Naive thymus-derived CD8-positive, alpha-beta T cell (primary cell): ENCODE data around the gene C12orf75. TPM values are rescaled to one million over a fixed set of nuclear protein-coding genes. Genes with fewer than 3 reads are reported as not detected.

Source experiments
- ATAC-seq, 2 donors: fragments of 150-1000 bp; cut with Tn5 transposase in 1 of 2; sonication (Bioruptor Pico), chemical (Tn5 transposase) in 1 of 2; 1 replicate in 1 of 2; 2 replicates in 1 of 2; pipeline ENCODE4 v1.10.0; 2021; ENCODE audit warnings: mild to moderate bottlenecking in 2 of 2, moderate library complexity in 2 of 2
- POLR2A ChIA-PET: fragments of 350-600 bp; sonication (Branson Sonifier 250); formaldehyde crosslinking; loops from one replicate; lab custom pipeline; 2021; ENCODE audit warnings: antibody characterized with exemption; lab: Charles Lee
- DNase-seq, 10 donors: peaks; one replicate each; pipeline versions ENCODE4 v3.0.0 to v3.0.0-alpha.2; 2020 to 2022
- H3K27ac Mint-ChIP-seq, 10 donors: one replicate each; pipeline ENCODE4 v1.8.0; 2020 to 2022; ENCODE audit warnings: mild to moderate bottlenecking in 10 of 10, mixed read lengths in 10 of 10, moderate library complexity in 4 of 10, inconsistent platforms in 1 of 10
- H3K27me3 Mint-ChIP-seq, 5 donors: one replicate each; pipeline ENCODE4 v1.8.0; 2021 to 2022; ENCODE audit warnings: mixed read lengths in 5 of 5
- H3K36me3 Mint-ChIP-seq, 3 donors: one replicate each; pipeline ENCODE4 v1.8.0; 2020 to 2022; ENCODE audit warnings: mixed read lengths in 3 of 3, mild to moderate bottlenecking in 2 of 3, inconsistent platforms in 1 of 3
- H3K4me1 Mint-ChIP-seq, 4 donors: one replicate each; pipeline ENCODE4 v1.8.0; 2021 to 2022; ENCODE audit warnings: mixed read lengths in 4 of 4
- H3K4me3 Mint-ChIP-seq, 10 donors: one replicate each; pipeline ENCODE4 v1.8.0; 2020 to 2022; ENCODE audit warnings: mild to moderate bottlenecking in 10 of 10, mixed read lengths in 10 of 10, moderate library complexity in 6 of 10, inconsistent platforms in 1 of 10
- H3K9me3 Mint-ChIP-seq, 9 donors: one replicate each; pipeline ENCODE4 v1.8.0; 2020 to 2022; ENCODE audit warnings: mixed read lengths in 9 of 9, mild to moderate bottlenecking in 3 of 9, inconsistent platforms in 1 of 9, moderate library complexity in 1 of 9
- polyA plus RNA-seq, 3 donors: library from polyadenylated mRNA; unstranded; fragments of 300-500 nt; fragmentation: Illumina TruSeq; gene quantifications; one replicate each; pipeline ENCODE4 v1.2.3, GENCODE V29; 2021
- total RNA-seq, 8 experiments: library from RNA in 2 of 8; stranded (reverse) in 2 of 8; gene quantifications; one replicate each; pipeline ENCODE4 v1.2.3 and lab custom pipeline; 2021 to 2026

C12orf75 gene
- total RNA-seq (1 to 10 TPM; 6.1 to 6.6 TPM), polyA plus RNA-seq (100 to 1,000 TPM in 1 of 3 donors, 10 to 100 TPM in 2; 33.8 to 130 (median 41.9) TPM), total RNA-seq (lab: John Stamatoyannopoulos, UW) (2.1 to 10.4 (median 7.4) reads per million in 6 experiments)

- peak; percentile 84 to 87 for ATAC-seq
Observed at GRCh38 chr12:105330283-105330930, at the start of gene C12orf75. Gene C12orf75 (plus strand): TSS chr12:105330691. CDS start chr12:105330892, 201 bp downstream.

GRCh38 chr12:105280966-105281693, 49.4 kb upstream of the C12orf75 start:
- ATAC-seq, result no peak
- Mint-ChIP-seq H3K27ac (no peak overlapping the region), H3K27me3 (peaks cover 0 to 11% (median 4%) of the 10 kb centered on the region in 5 donors), H3K4me3 (no peak overlapping the region), H3K36me3 (no peaks in the 10 kb centered on the region), H3K9me3 (peaks cover 0 to 6% (median 0%) of the 10 kb centered on the region in 9 donors), H3K4me1 (no peaks in the 10 kb centered on the region)
- POLR2A ChIA-PET, result no interaction called here
- DNase-seq, result no peak

More at GRCh38 chr12:105330283-105330930, at the start of gene C12orf75:
- Mint-ChIP-seq H3K27ac (peak within 1 kb of the TSS; percentile 24 to 94 (median 90)), H3K4me1 (peaks cover 23 to 67% (median 48%) of the 10 kb centered on the region in 4 donors), H3K4me3 (peak within 1 kb of the TSS; percentile 82 to 95 (median 87)), H3K36me3 (no peaks in the 10 kb centered on the region), H3K9me3 (no peaks in the 10 kb centered on the region), H3K27me3 (no peaks in the 10 kb centered on the region)
- peak; percentile 70 to 90 (median 80) for DNase-seq
- POLR2A ChIA-PET, result interaction anchor here (2.3 to 3.9 kb wide), 2 partner anchors 10 to 94 kb away, joined by 13 to 16 read pairs; partner anchors contain the start of gene APPL2

GRCh38 chr12:105281694-105282049, 48.8 kb upstream of the C12orf75 start:
- H3K4me3 Mint-ChIP-seq, result no peak overlapping the region

GRCh38 chr12:105285378-105285777, 45.1 kb upstream of the C12orf75 start:
- Mint-ChIP-seq H3K27ac (no peak overlapping the region), H3K9me3 (peaks cover 0 to 6% (median 0%) of the 10 kb centered on the region in 9 donors), H3K4me1 (no peaks in the 10 kb centered on the region), H3K27me3 (peaks cover 0 to 12% (median 4%) of the 10 kb centered on the region in 5 donors), H3K4me3 (no peak overlapping the region), H3K36me3 (no peaks in the 10 kb centered on the region)
- no peak for ATAC-seq
- POLR2A ChIA-PET, result no interaction called here
- no peak for DNase-seq

More at GRCh38 chr12:105281694-105282049, 48.8 kb upstream of the C12orf75 start:
- POLR2A ChIA-PET, result no interaction called here
- no peak for DNase-seq
- no peaks in the 10 kb centered on the region for H3K36me3 Mint-ChIP-seq
- no peaks in the 10 kb centered on the region for H3K4me1 Mint-ChIP-seq
- H3K27me3 Mint-ChIP-seq, result peaks cover 0 to 12% (median 4%) of the 10 kb centered on the region in 5 donors
- no peak overlapping the region for H3K27ac Mint-ChIP-seq
- ATAC-seq, result no peak
- H3K9me3 Mint-ChIP-seq, result peaks cover 0 to 6% (median 0%) of the 10 kb centered on the region in 9 donors

GRCh38 chr12:105287408-105287807, 43.1 kb upstream of the C12orf75 start:
- no peak overlapping the region for H3K4me3 Mint-ChIP-seq
- peaks cover 0 to 12% (median 4%) of the 10 kb centered on the region in 5 donors for H3K27me3 Mint-ChIP-seq
- H3K27ac Mint-ChIP-seq, result no peak overlapping the region
- DNase-seq (no peak), ATAC-seq (no peak)
- no peaks in the 10 kb centered on the region for H3K4me1 Mint-ChIP-seq
- H3K9me3 Mint-ChIP-seq, result peaks cover 0 to 6% (median 0%) of the 10 kb centered on the region in 9 donors
- no peaks in the 10 kb centered on the region for H3K36me3 Mint-ChIP-seq
- POLR2A ChIA-PET, result no interaction called here

- ATAC-seq (no peak), DNase-seq (no peak)
- H3K27ac Mint-ChIP-seq, result no peak overlapping the region
- peaks cover 0 to 12% (median 4%) of the 10 kb centered on the region in 5 donors for H3K27me3 Mint-ChIP-seq
- H3K9me3 Mint-ChIP-seq, result peaks cover 0 to 6% (median 0%) of the 10 kb centered on the region in 9 donors
- H3K4me1 Mint-ChIP-seq, result no peaks in the 10 kb centered on the region
- POLR2A ChIA-PET, result no interaction called here
- H3K36me3 Mint-ChIP-seq, result no peaks in the 10 kb centered on the region
- no peak overlapping the region for H3K4me3 Mint-ChIP-seq
Observed at GRCh38 chr12:105288311-105288996, 42.0 kb upstream of the C12orf75 start.

- Mint-ChIP-seq H3K27ac (no peak overlapping the region), H3K27me3 (peaks cover 0 to 10% (median 1%) of the 10 kb centered on the region in 5 donors), H3K4me3 (no peak overlapping the region), H3K9me3 (peaks cover 0 to 6% (median 0%) of the 10 kb centered on the region in 9 donors), H3K4me1 (no peaks in the 10 kb centered on the region), H3K36me3 (no peaks in the 10 kb centered on the region)
- ATAC-seq, result no peak
- POLR2A ChIA-PET, result no interaction called here
- DNase-seq, result no peak
Observed at GRCh38 chr12:105289114-105289904, 41.2 kb upstream of the C12orf75 start.

GRCh38 chr12:105291531-105291930, 39.0 kb upstream of the C12orf75 start:
- POLR2A ChIA-PET, result no interaction called here
- no peak for DNase-seq
- H3K4me1 Mint-ChIP-seq, result no peaks in the 10 kb centered on the region
- peaks cover 0 to 3% (median 0%) of the 10 kb centered on the region in 5 donors for H3K27me3 Mint-ChIP-seq
- no peaks in the 10 kb centered on the region for H3K36me3 Mint-ChIP-seq
- ATAC-seq, result no peak
- H3K9me3 Mint-ChIP-seq, result no peaks in the 10 kb centered on the region
- H3K4me3 Mint-ChIP-seq, result no peak overlapping the region
- H3K27ac Mint-ChIP-seq, result no peak overlapping the region

- Mint-ChIP-seq H3K27ac (no peak overlapping the region), H3K27me3 (peaks cover 0 to 2% (median 0%) of the 10 kb centered on the region in 5 donors), H3K4me3 (no peak overlapping the region), H3K36me3 (peaks cover 0 to under 1% (median 0%) of the 10 kb centered on the region in 3 donors), H3K4me1 (no peaks in the 10 kb centered on the region), H3K9me3 (peaks cover 0 to 4% (median 2%) of the 10 kb centered on the region in 9 donors)
- ATAC-seq (no peak), DNase-seq (no peak)
- POLR2A ChIA-PET, result no interaction called here
Observed at GRCh38 chr12:105292705-105293104, 37.8 kb upstream of the C12orf75 start.

- peaks cover 0 to 9% (median 6%) of the 10 kb centered on the region in 9 donors for H3K9me3 Mint-ChIP-seq
- H3K27ac Mint-ChIP-seq, result no peak overlapping the region
- POLR2A ChIA-PET, result no interaction called here
- H3K27me3 Mint-ChIP-seq, result peaks cover 0 to 2% (median 0%) of the 10 kb centered on the region in 5 donors
- DNase-seq, result no peak
- H3K4me1 Mint-ChIP-seq, result no peaks in the 10 kb centered on the region
- peaks cover 0 to 5% (median 0%) of the 10 kb centered on the region in 3 donors for H3K36me3 Mint-ChIP-seq
- no peak overlapping the region for H3K4me3 Mint-ChIP-seq
- ATAC-seq, result no peak
Observed at GRCh38 chr12:105293187-105293586, 37.3 kb upstream of the C12orf75 start.

GRCh38 chr12:105294161-105294560, 36.3 kb upstream of the C12orf75 start:
- Mint-ChIP-seq H3K4me3 (no peak overlapping the region), H3K27ac (no peak overlapping the region), H3K36me3 (peaks cover 0 to 12% (median 0%) of the 10 kb centered on the region in 3 donors), H3K9me3 (peaks cover 0 to 19% (median 10%) of the 10 kb centered on the region in 9 donors), H3K27me3 (peaks cover 0 to 2% (median 0%) of the 10 kb centered on the region in 5 donors), H3K4me1 (no peaks in the 10 kb centered on the region)
- DNase-seq (no peak), ATAC-seq (no peak)
- POLR2A ChIA-PET, result interaction anchor here (0.6 kb wide), 1 partner anchor 1045 kb away, joined by 4 read pairs; no protein-coding TSS in a partner anchor
